Measurements from ENCODE around the gene SH3BP5.

Gene SH3BP5

DNA sequence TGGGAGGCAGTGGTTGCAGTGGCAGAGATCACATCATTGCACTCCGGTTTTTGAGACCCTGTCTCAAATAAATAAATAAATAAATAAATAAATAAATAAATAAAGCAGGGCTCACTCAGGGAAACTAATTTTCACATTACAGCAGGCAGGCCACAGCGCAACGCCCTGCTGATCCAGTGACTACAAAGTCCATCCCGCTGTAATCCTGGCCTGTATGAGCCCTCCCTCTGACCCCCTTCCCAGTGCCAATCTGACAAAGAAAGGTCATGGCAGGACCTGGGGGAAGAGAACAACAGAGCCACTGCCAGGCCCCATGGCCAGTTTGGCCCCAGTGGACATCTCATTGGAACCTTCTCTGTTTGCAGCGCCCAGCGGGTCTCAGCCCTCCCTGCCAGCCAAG is 9.3 kb downstream of the SH3BP5 start:
- WGBS: 95% methylated on average over 5 of the region's 6 CpGs
- H3K4me3 ChIP-seq (ENCODE audit: low read length): no peak overlapping the region
- H3K36me3 ChIP-seq (ENCODE audit: insufficient read depth, low read length): 0 out of 2 replicates have a peak, but pooled peaks cover 2% of the 10 kb centered on the region
- no peak overlapping the region for H3K9ac ChIP-seq (ENCODE audit: low read depth, low read length)
- no peak overlapping the region for H3K27ac ChIP-seq (ENCODE audit: low read depth, low read length)
- no peaks in the 10 kb centered on the region for H3K27me3 ChIP-seq (ENCODE audit: insufficient read depth, low read length)
- H3K9me3 ChIP-seq (ENCODE audit: insufficient read depth, low read depth, low read length): no peaks in the 10 kb centered on the region
- H3K4me1 ChIP-seq (ENCODE audit: insufficient read depth, low read length): peaks cover 17% of the 10 kb centered on the region

DNA sequence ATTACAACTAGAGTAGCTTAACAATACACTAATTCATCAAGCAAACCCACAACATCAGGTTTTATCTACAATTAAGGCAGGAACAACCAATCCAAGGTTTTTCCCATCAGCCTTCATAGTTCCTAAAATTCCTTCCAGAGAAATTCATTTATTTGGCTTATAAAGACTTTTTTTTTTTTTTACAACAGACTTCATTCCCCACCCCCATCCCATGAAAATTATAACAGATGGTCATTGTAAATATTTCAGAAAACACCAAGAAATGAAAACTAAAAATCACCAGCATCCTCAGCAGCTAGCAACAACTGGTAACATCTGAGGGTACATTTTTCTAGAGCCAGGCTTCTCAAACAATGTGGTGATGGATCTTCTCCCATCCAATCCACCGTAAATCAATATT is 11.0 kb downstream of the SH3BP5 start:
- Histone ChIP-seq H3K36me3 (ENCODE audit: insufficient read depth, low read length) (no peaks in the 10 kb centered on the region), H3K27me3 (ENCODE audit: insufficient read depth, low read length) (no peaks in the 10 kb centered on the region), H3K9ac (ENCODE audit: low read depth, low read length) (no peak overlapping the region), H3K4me3 (ENCODE audit: low read length) (no peak overlapping the region), H3K27ac (ENCODE audit: low read depth, low read length) (no peak overlapping the region), H3K9me3 (ENCODE audit: insufficient read depth, low read depth, low read length) (no peaks in the 10 kb centered on the region), H3K4me1 (ENCODE audit: insufficient read depth, low read length) (peaks cover 20% of the 10 kb centered on the region)
- WGBS: 100% methylated on average over 1 of the region's 1 CpG

GRCh38 chr3:15319575-15319974 is 12.8 kb downstream of the SH3BP5 start:
- 80% methylated on average over 3 of the region's 4 CpGs for WGBS
- Histone ChIP-seq H3K4me1 (ENCODE audit: insufficient read depth, low read length) (peaks cover 12% of the 10 kb centered on the region), H3K9ac (ENCODE audit: low read depth, low read length) (no peak overlapping the region), H3K4me3 (ENCODE audit: low read length) (no peak overlapping the region), H3K9me3 (ENCODE audit: insufficient read depth, low read depth, low read length) (no peaks in the 10 kb centered on the region), H3K27me3 (ENCODE audit: insufficient read depth, low read length) (no peaks in the 10 kb centered on the region), H3K36me3 (ENCODE audit: insufficient read depth, low read length) (no peaks in the 10 kb centered on the region), H3K27ac (ENCODE audit: low read depth, low read length) (no peak overlapping the region)

DNA sequence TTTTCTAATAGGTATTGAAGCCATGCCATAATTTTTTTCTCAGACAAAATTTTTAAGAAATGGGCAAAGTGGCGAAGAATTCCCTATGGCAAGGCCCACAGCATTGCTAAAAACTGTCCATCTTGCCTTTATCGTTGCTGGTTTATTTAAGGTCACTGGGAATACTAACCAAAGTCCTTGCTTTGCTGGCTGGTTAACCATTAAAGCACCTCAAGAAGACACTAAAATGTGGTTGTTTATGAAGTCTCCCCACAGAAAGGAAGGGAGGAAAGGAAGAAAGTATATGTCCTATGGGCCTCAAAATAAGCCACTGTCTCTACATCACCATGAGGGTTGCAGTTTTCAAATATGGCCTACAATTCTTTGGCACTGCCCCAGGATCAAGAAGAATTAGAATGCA is 13.2 kb downstream of the SH3BP5 start:
- Histone ChIP-seq H3K9ac (ENCODE audit: low read depth, low read length) (no peak overlapping the region), H3K4me3 (ENCODE audit: low read length) (no peak overlapping the region), H3K4me1 (ENCODE audit: insufficient read depth, low read length) (peaks cover 12% of the 10 kb centered on the region; the same call in 1 of the 2 replicates), H3K36me3 (ENCODE audit: insufficient read depth, low read length) (no peaks in the 10 kb centered on the region), H3K27me3 (ENCODE audit: insufficient read depth, low read length) (no peaks in the 10 kb centered on the region), H3K9me3 (ENCODE audit: insufficient read depth, low read depth, low read length) (no peaks in the 10 kb centered on the region), H3K27ac (ENCODE audit: low read depth, low read length) (no peak overlapping the region)
- 94% methylated on average over 2 of the region's 2 CpGs for WGBS

DNA sequence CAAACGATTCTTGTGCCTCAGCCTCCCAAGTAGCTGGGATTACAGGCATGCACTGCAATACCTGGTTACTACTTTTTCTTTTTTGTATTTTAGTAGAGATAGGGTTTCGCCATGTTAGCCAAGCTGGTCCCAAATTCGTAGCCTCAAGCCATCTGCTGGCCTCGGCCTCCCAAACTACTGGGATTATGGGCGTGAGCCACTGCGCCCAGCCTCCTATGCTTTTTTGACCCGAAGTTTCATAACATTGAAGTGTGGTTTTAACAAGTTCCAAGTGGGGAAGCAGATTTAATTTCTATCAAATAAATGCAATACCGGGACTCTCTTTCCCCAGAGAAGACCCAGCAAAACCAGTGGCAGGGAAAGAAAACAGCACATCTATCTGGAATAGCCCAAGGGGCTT is 13.7 kb downstream of the SH3BP5 start:
- H3K36me3 ChIP-seq (ENCODE audit: insufficient read depth, low read length): no peaks in the 10 kb centered on the region
- no peaks in the 10 kb centered on the region for H3K27me3 ChIP-seq (ENCODE audit: insufficient read depth, low read length)
- H3K27ac ChIP-seq (ENCODE audit: low read depth, low read length): no peak overlapping the region
- peaks cover 12% of the 10 kb centered on the region; the same call in 1 of the 2 replicates for H3K4me1 ChIP-seq (ENCODE audit: insufficient read depth, low read length)
- no peak overlapping the region for H3K4me3 ChIP-seq (ENCODE audit: low read length)
- H3K9me3 ChIP-seq (ENCODE audit: insufficient read depth, low read depth, low read length): no peaks in the 10 kb centered on the region
- no peak overlapping the region for H3K9ac ChIP-seq (ENCODE audit: low read depth, low read length)
- 94% methylated on average over 8 of the region's 8 CpGs for WGBS

- Histone ChIP-seq H3K4me3 (ENCODE audit: low read length) (no peak overlapping the region), H3K27ac (ENCODE audit: low read depth, low read length) (no peak overlapping the region)
Measured at GRCh38 chr3:15316998-15317435, 15.4 kb downstream of the SH3BP5 start.

DNA sequence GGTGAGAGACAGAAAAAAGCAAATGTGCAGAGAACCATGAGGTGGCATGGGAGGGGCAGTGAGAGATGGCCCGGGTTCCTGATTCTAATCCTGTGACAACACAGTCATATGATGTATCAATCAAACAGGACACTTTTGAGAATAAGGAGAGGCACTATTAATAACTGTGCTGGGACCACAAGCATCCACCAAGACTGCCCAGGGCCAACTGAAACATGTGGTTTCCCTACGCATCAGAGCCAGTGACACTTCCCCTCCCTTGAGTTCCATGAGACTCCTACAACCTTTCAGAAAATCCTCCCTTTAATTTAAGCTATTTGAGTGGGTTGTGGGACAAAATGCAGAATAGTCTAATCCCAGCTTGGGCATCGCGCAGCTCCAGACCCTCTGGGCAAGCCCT is 17.4 kb downstream of the SH3BP5 start:
- no peaks in the 10 kb centered on the region for H3K27me3 ChIP-seq (ENCODE audit: insufficient read depth, low read length)
- no peak overlapping the region for H3K27ac ChIP-seq (ENCODE audit: low read depth, low read length)

More at GRCh38 chr3:15316998-15317435, 15.4 kb downstream of the SH3BP5 start:
- H3K9ac ChIP-seq (ENCODE audit: low read depth, low read length): no peak overlapping the region
- H3K4me1 ChIP-seq (ENCODE audit: insufficient read depth, low read length): peaks cover 16% of the 10 kb centered on the region; the same call in 1 of the 2 replicates
- no peaks in the 10 kb centered on the region for H3K27me3 ChIP-seq (ENCODE audit: insufficient read depth, low read length)
- H3K36me3 ChIP-seq (ENCODE audit: insufficient read depth, low read length): no peaks in the 10 kb centered on the region
- WGBS: 96% methylated on average over 5 of the region's 5 CpGs
- no peaks in the 10 kb centered on the region for H3K9me3 ChIP-seq (ENCODE audit: insufficient read depth, low read depth, low read length)

DNA sequence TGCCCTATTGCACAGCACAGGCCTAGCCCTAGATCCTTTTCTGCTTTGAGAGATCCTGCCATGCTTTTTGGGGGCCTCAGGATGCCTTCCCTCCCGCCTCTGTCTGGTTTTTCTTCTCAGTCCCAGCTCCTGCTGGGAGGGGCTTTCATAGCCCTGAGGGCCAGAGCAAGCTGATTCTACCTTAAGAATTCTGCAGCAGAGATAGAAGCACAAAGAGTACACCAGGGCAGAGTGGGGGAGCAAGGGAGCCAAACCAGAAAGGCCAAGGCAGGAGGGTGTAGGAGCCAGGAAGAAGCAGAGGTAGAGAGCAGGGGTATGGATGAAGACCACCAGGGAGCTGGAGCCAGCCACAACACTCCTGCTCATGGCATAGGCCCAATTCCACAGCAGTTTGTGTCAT is 18.1 kb downstream of the SH3BP5 start:
- H3K4me1 ChIP-seq (ENCODE audit: insufficient read depth, low read length): peaks cover 35% of the 10 kb centered on the region
- WGBS: 68% methylated on average over 1 of the region's 1 CpG
- no peak overlapping the region; the same call in 1 of the 2 replicates for H3K27ac ChIP-seq (ENCODE audit: low read depth, low read length)
- no peaks in the 10 kb centered on the region for H3K9me3 ChIP-seq (ENCODE audit: insufficient read depth, low read depth, low read length)
- no peak overlapping the region for H3K9ac ChIP-seq (ENCODE audit: low read depth, low read length)
- H3K36me3 ChIP-seq (ENCODE audit: insufficient read depth, low read length): no peaks in the 10 kb centered on the region
- no peaks in the 10 kb centered on the region for H3K27me3 ChIP-seq (ENCODE audit: insufficient read depth, low read length)
- H3K4me3 ChIP-seq (ENCODE audit: low read length): no peak overlapping the region

More for the DNA sequence above, 17.4 kb downstream of the SH3BP5 start:
- H3K4me1 ChIP-seq (ENCODE audit: insufficient read depth, low read length): peaks cover 28% of the 10 kb centered on the region
- H3K36me3 ChIP-seq (ENCODE audit: insufficient read depth, low read length): no peaks in the 10 kb centered on the region
- 91% methylated on average over 4 of the region's 4 CpGs for WGBS
- no peak overlapping the region for H3K4me3 ChIP-seq (ENCODE audit: low read length)
- no peak overlapping the region for H3K9ac ChIP-seq (ENCODE audit: low read depth, low read length)
- H3K9me3 ChIP-seq (ENCODE audit: insufficient read depth, low read depth, low read length): no peaks in the 10 kb centered on the region

GRCh38 chr3:15313461-15313860 is 18.9 kb downstream of the SH3BP5 start:
- H3K36me3 ChIP-seq (ENCODE audit: insufficient read depth, low read length): no peaks in the 10 kb centered on the region
- WGBS: 89% methylated on average over 4 of the region's 4 CpGs
- H3K27me3 ChIP-seq (ENCODE audit: insufficient read depth, low read length): no peaks in the 10 kb centered on the region
- H3K4me1 ChIP-seq (ENCODE audit: insufficient read depth, low read length): peaks cover 43% of the 10 kb centered on the region
- no peaks in the 10 kb centered on the region for H3K9me3 ChIP-seq (ENCODE audit: insufficient read depth, low read depth, low read length)
- no peak overlapping the region for H3K4me3 ChIP-seq (ENCODE audit: low read length)
- no peak overlapping the region for H3K27ac ChIP-seq (ENCODE audit: low read depth, low read length)
- no peak overlapping the region for H3K9ac ChIP-seq (ENCODE audit: low read depth, low read length)

GRCh38 chr3:15312550-15312949 is 19.8 kb downstream of the SH3BP5 start:
- Histone ChIP-seq H3K27ac (ENCODE audit: low read depth, low read length) (no peak overlapping the region; the same call in 1 of the 2 replicates), H3K4me3 (ENCODE audit: low read length) (no peak overlapping the region), H3K4me1 (ENCODE audit: insufficient read depth, low read length) (peaks cover 51% of the 10 kb centered on the region), H3K36me3 (ENCODE audit: insufficient read depth, low read length) (no peaks in the 10 kb centered on the region), H3K9me3 (ENCODE audit: insufficient read depth, low read depth, low read length) (no peaks in the 10 kb centered on the region), H3K27me3 (ENCODE audit: insufficient read depth, low read length) (no peaks in the 10 kb centered on the region), H3K9ac (ENCODE audit: low read depth, low read length) (no peak overlapping the region)
- 100% methylated on average over 1 of the region's 2 CpGs for WGBS

- H3K27me3 ChIP-seq (ENCODE audit: insufficient read depth, low read length): no peaks in the 10 kb centered on the region
- peaks cover 52% of the 10 kb centered on the region for H3K4me1 ChIP-seq (ENCODE audit: insufficient read depth, low read length)
- peak overlapping the region; percentile 67 for H3K27ac ChIP-seq (ENCODE audit: low read depth, low read length)
- WGBS: 68% methylated on average over 6 of the region's 6 CpGs
- no peaks in the 10 kb centered on the region for H3K9me3 ChIP-seq (ENCODE audit: insufficient read depth, low read depth, low read length)
- H3K9ac ChIP-seq (ENCODE audit: low read depth, low read length): peak overlapping the region; percentile 22; the same call in 1 of the 2 replicates
- no peaks in the 10 kb centered on the region for H3K36me3 ChIP-seq (ENCODE audit: insufficient read depth, low read length)
- no peak overlapping the region for H3K4me3 ChIP-seq (ENCODE audit: low read length)
Measured at GRCh38 chr3:15310491-15311370, 21.7 kb downstream of the SH3BP5 start.
